Smooth muscle cell of the brain vasculature (primary cell): ENCODE results near the gene SORCS1.

Source experiments
- DNase-seq: peaks from one replicate; pipeline ENCODE4 v3.0.0-alpha.2; 2012; ENCODE audit warnings: low read depth, low spot score

Gene SORCS1

GRCh38 chr10:106542461-106542860 lies 622.0 kb downstream of the SORCS1 start:
- no peak for DNase-seq

- no peak for DNase-seq
These were observed 623.9 kb downstream of the SORCS1 start for GRCh38 chr10:106540645-106541044.

- DNase-seq, result no peak
These were observed 626.6 kb downstream of the SORCS1 start for GRCh38 chr10:106537866-106538265.

GRCh38 chr10:106535304-106535953 lies 629.1 kb downstream of the SORCS1 start:
- no peak for DNase-seq

- DNase-seq, result no peak
These were observed 630.1 kb downstream of the SORCS1 start for GRCh38 chr10:106534441-106534840.

- DNase-seq, result no peak
These were observed 635.8 kb downstream of the SORCS1 start for GRCh38 chr10:106528702-106529101.

GRCh38 chr10:106525835-106526234 lies 638.7 kb downstream of the SORCS1 start:
- DNase-seq, result no peak
